H9 (cell line): Measurements from ENCODE around the gene DDC. TPM values are rescaled to one million over a fixed set of nuclear protein-coding genes. Genes with fewer than 3 reads are reported as not detected.

Source experiments
- DNase-seq: peaks from one replicate; pipeline ENCODE4 v3.0.0-alpha.2; 2017
- H2AFZ ChIP-seq: one replicate; pipeline ENCODE4 v1.6.1; 2013; ENCODE audit warnings: mild to moderate bottlenecking, low read length, control low read depth, moderate library complexity
- H2AK5ac ChIP-seq: 2 replicates; pipeline ENCODE4 v1.6.1; 2013; ENCODE audit warnings: low read length, control low read depth, mixed read lengths; ENCODE audit not compliant: insufficient read length
- H2BK120ac ChIP-seq: one replicate; pipeline ENCODE4 v1.6.1; 2013; ENCODE audit warnings: low read depth, mild to moderate bottlenecking, low read length, control low read depth, inconsistent platforms; ENCODE audit not compliant: poor library complexity, severe bottlenecking
- H2BK12ac ChIP-seq: 2 replicates; pipeline ENCODE4 v1.6.1; 2013; ENCODE audit warnings: low read length, control low read depth, mixed read lengths, low read depth; ENCODE audit not compliant: insufficient read length
- H2BK15ac ChIP-seq: 2 replicates; pipeline ENCODE4 v1.6.1; 2013; ENCODE audit warnings: low read depth, low read length, control low read depth
- H2BK20ac ChIP-seq: one replicate; pipeline ENCODE4 v1.6.1; 2013; ENCODE audit warnings: low read depth, mild to moderate bottlenecking, low read length, control low read depth, inconsistent platforms; ENCODE audit not compliant: poor library complexity, severe bottlenecking
- H2BK5ac ChIP-seq: 2 replicates; pipeline ENCODE4 v1.6.1; 2013; ENCODE audit warnings: low read length, control low read depth, mixed read lengths; ENCODE audit not compliant: insufficient read length
- H3K14ac ChIP-seq: 2 replicates; pipeline ENCODE4 v1.6.1; 2013; ENCODE audit warnings: low read length, control low read depth; ENCODE audit not compliant: insufficient read depth
- H3K18ac ChIP-seq: 2 replicates; pipeline ENCODE4 v1.6.1; 2013; ENCODE audit warnings: low read depth, mild to moderate bottlenecking, mixed read lengths, low read length, control low read depth; ENCODE audit not compliant: insufficient read length
- H3K23ac ChIP-seq: 2 replicates; pipeline ENCODE4 v1.6.1; 2013; ENCODE audit warnings: low read length, control low read depth, mixed read lengths, low read depth; ENCODE audit not compliant: insufficient read length
- H3K23me2 ChIP-seq: 2 replicates; pipeline ENCODE4 v1.6.1; 2013; ENCODE audit warnings: low read depth, mild to moderate bottlenecking, mixed read lengths, low read length, control low read depth; ENCODE audit not compliant: insufficient read length, poor library complexity, severe bottlenecking
- H3K27ac ChIP-seq: 2 replicates; pipeline ENCODE4 v1.5.1; 2013; ENCODE audit warnings: low read length, control low read depth, mixed read lengths, low read depth; ENCODE audit not compliant: insufficient read length
- H3K27me3 ChIP-seq: 2 replicates; pipeline ENCODE4 v1.6.1; 2013; ENCODE audit warnings: low read length, control low read depth, inconsistent platforms; ENCODE audit not compliant: insufficient read depth
- H3K4ac ChIP-seq: 2 replicates; pipeline ENCODE4 v1.6.1; 2013; ENCODE audit warnings: low read depth, mild to moderate bottlenecking, control low read depth, inconsistent platforms, low read length, moderate library complexity
- H3K4me1 ChIP-seq: 2 replicates; pipeline ENCODE4 v1.6.1; 2013; ENCODE audit warnings: low read length, control low read depth, inconsistent platforms; ENCODE audit not compliant: insufficient read depth
- H3K4me2 ChIP-seq: 2 replicates; pipeline ENCODE4 v1.6.1; 2013; ENCODE audit warnings: low read length, control low read depth, mixed read lengths; ENCODE audit not compliant: insufficient read length, insufficient read depth
- H3K56ac ChIP-seq: 2 replicates; pipeline ENCODE4 v1.6.1; 2013; ENCODE audit warnings: low read depth, mild to moderate bottlenecking, mixed read lengths, low read length, control low read depth; ENCODE audit not compliant: insufficient read length
- H3K79me1 ChIP-seq: 2 replicates; pipeline ENCODE4 v1.6.1; 2013; ENCODE audit warnings: low read depth, mild to moderate bottlenecking, moderate library complexity, low read length, control low read depth, inconsistent platforms; ENCODE audit not compliant: insufficient read depth, poor library complexity, severe bottlenecking
- H3K79me2 ChIP-seq: 2 replicates; pipeline ENCODE4 v1.6.1; 2013; ENCODE audit warnings: low read length, control low read depth, inconsistent platforms; ENCODE audit not compliant: insufficient read depth
- H3K9ac ChIP-seq: 2 replicates; pipeline ENCODE4 v1.6.1; 2013; ENCODE audit warnings: low read length, control low read depth, mixed read lengths; ENCODE audit not compliant: insufficient read length; ENCODE audit errors: extremely low read depth
- H3K9me3 ChIP-seq: one replicate; pipeline ENCODE4 v1.6.1; 2013; ENCODE audit warnings: low read depth, low read length, inconsistent platforms; ENCODE audit not compliant: control insufficient read depth
- H3T11ph ChIP-seq: one replicate; pipeline ENCODE4 v1.6.1; 2013; ENCODE audit warnings: mild to moderate bottlenecking, low read length, control low read depth, inconsistent platforms
- H4K20me1 ChIP-seq: one replicate; pipeline ENCODE4 v1.6.1; 2013; ENCODE audit not compliant: control insufficient read depth, insufficient read length, insufficient read depth
- H4K5ac ChIP-seq: 2 replicates; pipeline ENCODE4 v1.6.1; 2013; ENCODE audit warnings: low read depth, mild to moderate bottlenecking, mixed read lengths, low read length, control low read depth; ENCODE audit not compliant: insufficient read length
- H4K8ac ChIP-seq: replicated peaks from 2 replicates; pipeline ENCODE4 v1.6.1; 2013; ENCODE audit warnings: low read length, control low read depth, mixed read lengths, low read depth; ENCODE audit not compliant: insufficient read length
- H4K91ac ChIP-seq: 2 replicates; pipeline ENCODE4 v1.6.1; 2013; ENCODE audit warnings: low read depth, mild to moderate bottlenecking, moderate library complexity, mixed read lengths, low read length, control low read depth; ENCODE audit not compliant: insufficient read length
- H3K27ac Mint-ChIP-seq, 3 experiments: 2 replicates in 2 of 3; 3 replicates in 1 of 3; pipeline ENCODE4 v1.8.0; 2020 to 2021; ENCODE audit warnings: mixed read lengths in 3 of 3, mild to moderate bottlenecking in 1 of 3, moderate library complexity in 1 of 3
- H3K27me3 Mint-ChIP-seq: 2 replicates; pipeline ENCODE4 v1.8.0; 2021; ENCODE audit warnings: low read depth, mild to moderate bottlenecking, moderate library complexity, mixed read lengths
- H3K36me3 Mint-ChIP-seq, 3 experiments: 2 replicates in 2 of 3; 3 replicates in 1 of 3; pipeline ENCODE4 v1.8.0; 2020 to 2021; ENCODE audit warnings: low read depth in 3 of 3, mixed read lengths in 3 of 3; ENCODE audit not compliant: insufficient read depth in 1 of 3
- H3K4me1 Mint-ChIP-seq, 2 experiments: 2 replicates each; pipeline ENCODE4 v1.8.0; 2020; ENCODE audit warnings: mixed read lengths in 2 of 2
- H3K4me3 Mint-ChIP-seq, 2 experiments: 2 replicates in 1 of 2; 3 replicates in 1 of 2; pipeline ENCODE4 v1.8.0; 2020 to 2021; ENCODE audit warnings: mild to moderate bottlenecking in 2 of 2, mixed read lengths in 2 of 2, moderate library complexity in 1 of 2
- H3K9me3 Mint-ChIP-seq, 2 experiments: 2 replicates in 1 of 2; 3 replicates in 1 of 2; pipeline ENCODE4 v1.8.0; 2020; ENCODE audit warnings: mild to moderate bottlenecking in 2 of 2, mixed read lengths in 2 of 2, moderate library complexity in 1 of 2
- WGBS: extraction: QIAGEN DNeasy Blood & Tissue Kit; methylation state at CpG from one replicate; pipeline ENCODE4 v1.1.7; 2013; ENCODE audit warnings: missing lambda C conversion rate, low lambda C conversion rate, mixed read lengths; ENCODE audit not compliant: insufficient read length; ENCODE audit errors: extremely low coverage; 5-methylcytosine and 5-hydroxymethylcytosine counted together
- total RNA-seq: library from RNA; stranded (reverse); gene quantifications from 2 replicates; pipeline ENCODE4 v1.2.1, GENCODE V29; 2021
- TF ChIP-seq, protein P1 (sequence below): fragments of 200-600 bp; sonication (generic); conservative IDR thresholded peaks from 3 replicates; pipeline ENCODE4 v1.8.0; 2021; ENCODE audit warnings: antibody characterized with exemption, mild to moderate bottlenecking

The DDC gene
- total RNA-seq, 1 experiment from 2014 or later, result not detected

DNA sequence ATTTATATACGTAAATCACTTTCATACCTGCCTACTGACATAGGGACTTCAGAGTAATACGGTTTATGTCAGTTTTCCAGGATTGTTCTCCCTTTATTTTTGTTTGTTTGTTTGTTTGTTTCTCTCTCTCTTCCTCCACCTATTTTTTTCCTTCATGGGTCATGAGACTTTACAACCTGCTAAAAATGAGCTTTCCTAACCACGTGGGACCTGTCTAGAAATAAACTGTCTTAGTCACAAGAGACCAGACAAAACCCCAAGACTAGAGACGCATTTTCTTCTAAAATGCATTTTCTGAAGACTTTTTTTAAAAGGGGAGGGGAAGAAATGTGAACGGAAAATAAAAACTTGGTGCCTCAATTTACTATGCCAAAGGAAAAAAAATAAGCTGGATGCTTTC, 74.0 kb downstream of the DDC start:
- Histone ChIP-seq H3K14ac (no peak overlapping the region), H3K23me2 (no peaks in the 10 kb centered on the region), H3K79me2 (no peaks in the 10 kb centered on the region), H2BK12ac (no peak overlapping the region), H3K4me2 (no peak overlapping the region), H3K9me3 (no peaks in the 10 kb centered on the region), H4K91ac (no peak overlapping the region), H3K79me1 (no peaks in the 10 kb centered on the region), H3K56ac (no peak overlapping the region), H2AFZ (no peak overlapping the region), H3K9ac (no peak overlapping the region), H3K18ac (no peak overlapping the region), H3K4me1 (no peaks in the 10 kb centered on the region), H2BK120ac (no peak overlapping the region), H3K27ac (no peak overlapping the region), H2BK5ac (no peak overlapping the region), H2AK5ac (no peak overlapping the region), H3T11ph (no peak overlapping the region), H3K4ac (no peak overlapping the region), H4K8ac (no peak overlapping the region), H4K5ac (no peak overlapping the region), H2BK15ac (no peak overlapping the region), H2BK20ac (no peak overlapping the region), H3K27me3 (no peaks in the 10 kb centered on the region), H3K23ac (no peak overlapping the region), H4K20me1 (no peaks in the 10 kb centered on the region)
- H3K4me1 Mint-ChIP-seq, result peaks cover 3 to 6% of the 10 kb centered on the region in 2 experiments; a peak in 3 of 4 replicates
- H3K9me3 Mint-ChIP-seq, result peaks cover 23 to 33% of the 10 kb centered on the region in 2 experiments
- no peak for DNase-seq
- WGBS, result no CpG with 5 or more reads among the region's 5 CpGs
- TF ChIP-seq, protein P1, sequence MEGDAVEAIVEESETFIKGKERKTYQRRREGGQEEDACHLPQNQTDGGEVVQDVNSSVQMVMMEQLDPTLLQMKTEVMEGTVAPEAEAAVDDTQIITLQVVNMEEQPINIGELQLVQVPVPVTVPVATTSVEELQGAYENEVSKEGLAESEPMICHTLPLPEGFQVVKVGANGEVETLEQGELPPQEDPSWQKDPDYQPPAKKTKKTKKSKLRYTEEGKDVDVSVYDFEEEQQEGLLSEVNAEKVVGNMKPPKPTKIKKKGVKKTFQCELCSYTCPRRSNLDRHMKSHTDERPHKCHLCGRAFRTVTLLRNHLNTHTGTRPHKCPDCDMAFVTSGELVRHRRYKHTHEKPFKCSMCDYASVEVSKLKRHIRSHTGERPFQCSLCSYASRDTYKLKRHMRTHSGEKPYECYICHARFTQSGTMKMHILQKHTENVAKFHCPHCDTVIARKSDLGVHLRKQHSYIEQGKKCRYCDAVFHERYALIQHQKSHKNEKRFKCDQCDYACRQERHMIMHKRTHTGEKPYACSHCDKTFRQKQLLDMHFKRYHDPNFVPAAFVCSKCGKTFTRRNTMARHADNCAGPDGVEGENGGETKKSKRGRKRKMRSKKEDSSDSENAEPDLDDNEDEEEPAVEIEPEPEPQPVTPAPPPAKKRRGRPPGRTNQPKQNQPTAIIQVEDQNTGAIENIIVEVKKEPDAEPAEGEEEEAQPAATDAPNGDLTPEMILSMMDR, result no peak
- H3K36me3 Mint-ChIP-seq, result peaks cover 0 to 3% (median 2%) of the 10 kb centered on the region in 3 experiments; a peak in 3 of 7 replicates
- no peak overlapping the region for H3K27ac Mint-ChIP-seq
- no peak overlapping the region for H3K4me3 Mint-ChIP-seq
- peaks cover 5% of the 10 kb centered on the region; the same call in 1 of the 2 replicates for H3K27me3 Mint-ChIP-seq
